PC-9 (cell line): ENCODE measurements around the gene ADGRD1. TPM values are rescaled to one million over a fixed set of nuclear protein-coding genes. Genes with fewer than 3 reads are reported as not detected.

Source experiments
- BruUV-seq: library from RNA; stranded (reverse); fragments of 400-500 nt; replicated peaks from 2 replicates; lab custom pipeline; 2021; lab: Mats Ljungman, UMichigan
- CTCF ChIA-PET: fragments of 300-600 bp; sonication (Branson Sonifier 250); formaldehyde crosslinking; loops from one replicate; lab custom pipeline; 2022; ENCODE audit warnings: antibody characterized with exemption; lab: Charles Lee
- POLR2A ChIA-PET: fragments of 300-600 bp; sonication (Branson Sonifier 250); formaldehyde crosslinking; loops from one replicate; lab custom pipeline; 2022; ENCODE audit warnings: antibody characterized with exemption; ENCODE audit not compliant: unreplicated experiment; lab: Charles Lee
- DNase-seq, 2 experiments: peaks; one replicate each; pipeline versions ENCODE4 v3.0.0 to v3.0.0-alpha.2; 2015 to 2022; ENCODE audit warnings: mixed read lengths in 1 of 2
- H2AFZ ChIP-seq: fragments of 200-600 bp; sonication (generic); 2 replicates; pipeline ENCODE4 v1.8.1; 2017; ENCODE audit warnings: antibody characterized with exemption
- H3F3A ChIP-seq: fragments of 200-600 bp; sonication (generic); 2 replicates; pipeline ENCODE4 v1.8.1; 2017; ENCODE audit warnings: antibody characterized with exemption, mild to moderate bottlenecking, low read depth; ENCODE audit not compliant: insufficient read depth
- H3K27ac ChIP-seq: fragments of 200-600 bp; sonication (generic); 2 replicates; pipeline ENCODE4 v1.6.1; 2016; ENCODE audit warnings: mixed run types
- H3K27me3 ChIP-seq: fragments of 200-600 bp; sonication (generic); 2 replicates; pipeline ENCODE4 v1.6.1; 2016; ENCODE audit warnings: low read depth, mixed run types; ENCODE audit not compliant: insufficient read depth
- H3K36me3 ChIP-seq: fragments of 200-600 bp; sonication (generic); 2 replicates; pipeline ENCODE4 v1.6.1; 2016; ENCODE audit warnings: low read depth, mixed run types
- H3K4me1 ChIP-seq: fragments of 200-600 bp; sonication (generic); replicated peaks from 2 replicates; pipeline ENCODE4 v1.6.1; 2016; ENCODE audit warnings: mixed run types; ENCODE audit not compliant: insufficient read depth
- H3K4me2 ChIP-seq: fragments of 200-600 bp; sonication (generic); 2 replicates; pipeline ENCODE4 v1.6.1; 2017; ENCODE audit warnings: mixed run types
- H3K4me3 ChIP-seq: fragments of 200-600 bp; sonication (generic); 2 replicates; pipeline ENCODE4 v1.6.1; 2016; ENCODE audit warnings: mixed run types
- H3K79me2 ChIP-seq: fragments of 200-600 bp; sonication (generic); 2 replicates; pipeline ENCODE4 v1.6.1; 2017; ENCODE audit warnings: low read depth, mixed run types
- H3K9me2 ChIP-seq: fragments of 200-600 bp; sonication (generic); 2 replicates; pipeline ENCODE4 v1.8.1; 2017; ENCODE audit warnings: mild to moderate bottlenecking; ENCODE audit not compliant: insufficient read depth
- H3K9me3 ChIP-seq: fragments of 200-600 bp; sonication (generic); 2 replicates; pipeline ENCODE4 v1.8.1; 2016; ENCODE audit warnings: low read depth; ENCODE audit not compliant: insufficient read depth
- H4K20me1 ChIP-seq: fragments of 200-600 bp; sonication (generic); 2 replicates; pipeline ENCODE4 v1.8.1; 2017; ENCODE audit not compliant: insufficient read depth
- EZH2 ChIP-seq: fragments of 200-600 bp; sonication (generic); IDR thresholded peaks from 2 replicates; pipeline ENCODE4 v1.8.0; 2017; ENCODE audit warnings: antibody characterized with exemption, low read depth
- intact Hi-C: fragments of 100-400 bp; cut with micrococcal nuclease; formaldehyde crosslinking; loops from one replicate; pipeline ENCODE4 v1.10.0; 2022; ENCODE audit not compliant: unreplicated experiment
- total RNA-seq: library from RNA; stranded (reverse); gene quantifications from 2 replicates; pipeline ENCODE4 v1.2.3, GENCODE V29; 2021
- TF ChIP-seq, protein P1 (sequence below): fragments of 200-600 bp; sonication (generic); conservative IDR thresholded peaks from 2 replicates; pipeline ENCODE4 v1.6.1; 2017; ENCODE audit warnings: mixed run types, antibody characterized with exemption, mild to moderate bottlenecking, moderate library complexity

ADGRD1 gene
- total RNA-seq, 1 experiment from 2014 or later = not detected

DNA sequence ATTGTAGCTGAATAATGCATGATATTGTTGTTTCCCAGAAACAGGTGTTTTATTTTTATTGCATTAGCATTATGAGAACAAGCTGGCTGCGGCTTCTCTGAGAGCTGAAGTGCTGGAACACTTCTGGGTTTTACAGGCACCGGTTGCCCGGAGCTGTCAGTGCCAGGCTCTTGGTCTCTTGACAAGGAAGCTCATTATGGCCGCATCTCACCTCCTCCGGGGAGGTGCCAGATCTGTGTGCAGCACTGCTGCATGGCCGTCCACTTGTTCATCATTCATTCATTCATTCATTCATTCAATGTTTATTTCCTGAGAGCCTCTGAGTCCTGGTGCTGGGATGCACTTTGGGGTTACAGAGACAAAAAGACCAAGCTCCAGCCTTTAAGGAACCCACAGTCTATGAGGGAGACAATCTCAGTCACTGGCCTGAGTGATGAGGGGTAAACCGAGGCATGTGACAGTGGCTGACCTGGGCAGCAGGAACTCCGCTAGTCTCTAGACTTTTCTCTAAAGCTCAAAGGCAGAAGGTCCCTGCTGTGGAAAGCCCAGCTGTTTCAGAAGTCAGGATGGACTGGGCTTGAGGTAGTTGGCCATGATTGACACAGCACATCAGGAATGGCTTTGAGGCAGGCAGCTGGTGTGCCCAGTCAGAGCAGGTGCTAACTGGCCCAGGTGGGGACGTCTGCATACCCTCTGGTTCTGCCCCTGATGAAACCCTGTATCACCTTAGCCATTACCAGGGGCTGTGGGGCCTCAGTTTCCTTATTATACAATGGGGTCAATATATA is 181.0 kb downstream of the ADGRD1 start:
- H3K79me2 ChIP-seq = no peaks in the 10 kb centered on the region
- no peaks in the 10 kb centered on the region for H3F3A ChIP-seq
- ChIA-PET CTCF (no interaction called here), POLR2A (no interaction called here)
- no peaks in the 10 kb centered on the region for H3K36me3 ChIP-seq
- H4K20me1 ChIP-seq = no peaks in the 10 kb centered on the region
- BruUV-seq = no TSS peak
- no peak overlapping the region for H3K27ac ChIP-seq
- no peak overlapping the region for H3K4me3 ChIP-seq
- intact Hi-C loops = no loop called here
- no peaks in the 10 kb centered on the region for H3K9me2 ChIP-seq
- DNase-seq = no peak
- peaks cover 90% of the 10 kb centered on the region for H3K27me3 ChIP-seq
- no peak overlapping the region for H3K4me2 ChIP-seq
- H3K4me1 ChIP-seq = no peaks in the 10 kb centered on the region
- no peaks in the 10 kb centered on the region for H3K9me3 ChIP-seq
- H2AFZ ChIP-seq = no peak overlapping the region
- TF ChIP-seq, protein P1, sequence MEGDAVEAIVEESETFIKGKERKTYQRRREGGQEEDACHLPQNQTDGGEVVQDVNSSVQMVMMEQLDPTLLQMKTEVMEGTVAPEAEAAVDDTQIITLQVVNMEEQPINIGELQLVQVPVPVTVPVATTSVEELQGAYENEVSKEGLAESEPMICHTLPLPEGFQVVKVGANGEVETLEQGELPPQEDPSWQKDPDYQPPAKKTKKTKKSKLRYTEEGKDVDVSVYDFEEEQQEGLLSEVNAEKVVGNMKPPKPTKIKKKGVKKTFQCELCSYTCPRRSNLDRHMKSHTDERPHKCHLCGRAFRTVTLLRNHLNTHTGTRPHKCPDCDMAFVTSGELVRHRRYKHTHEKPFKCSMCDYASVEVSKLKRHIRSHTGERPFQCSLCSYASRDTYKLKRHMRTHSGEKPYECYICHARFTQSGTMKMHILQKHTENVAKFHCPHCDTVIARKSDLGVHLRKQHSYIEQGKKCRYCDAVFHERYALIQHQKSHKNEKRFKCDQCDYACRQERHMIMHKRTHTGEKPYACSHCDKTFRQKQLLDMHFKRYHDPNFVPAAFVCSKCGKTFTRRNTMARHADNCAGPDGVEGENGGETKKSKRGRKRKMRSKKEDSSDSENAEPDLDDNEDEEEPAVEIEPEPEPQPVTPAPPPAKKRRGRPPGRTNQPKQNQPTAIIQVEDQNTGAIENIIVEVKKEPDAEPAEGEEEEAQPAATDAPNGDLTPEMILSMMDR = no peak
- no peak for TF ChIP-seq EZH2

DNA sequence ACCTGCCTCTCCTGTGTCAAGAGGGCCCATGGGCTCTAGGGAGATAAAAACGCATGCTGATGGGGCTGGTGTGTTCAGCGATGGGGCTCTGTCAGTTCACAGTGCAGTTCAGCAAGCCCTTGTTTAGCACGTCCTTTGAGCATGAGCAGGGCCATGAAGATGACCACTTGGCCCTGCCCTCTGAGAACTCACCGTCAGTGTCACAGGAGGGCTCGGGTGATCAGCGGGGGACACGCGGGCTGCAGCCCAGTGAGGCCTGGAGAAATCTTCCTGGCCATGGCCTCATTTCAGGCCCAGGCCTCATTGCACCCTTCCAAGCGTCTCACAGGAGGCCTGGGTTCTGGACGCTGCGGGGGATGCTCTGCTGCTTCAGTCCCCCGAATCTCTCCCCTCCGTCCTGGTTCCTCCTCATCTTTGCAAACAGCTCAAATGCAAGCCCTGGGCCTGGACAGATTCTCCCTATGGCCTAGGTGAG is 181.6 kb downstream of the ADGRD1 start:
- BruUV-seq = no TSS peak
- intact Hi-C loops = no loop called here
- H3K4me2 ChIP-seq = no peak overlapping the region
- ChIA-PET CTCF (no interaction called here), POLR2A (no interaction called here)
- H3K4me3 ChIP-seq = no peak overlapping the region
- H3K9me2 ChIP-seq = no peaks in the 10 kb centered on the region
- no peaks in the 10 kb centered on the region for H3F3A ChIP-seq
- H3K27me3 ChIP-seq = peaks cover 90% of the 10 kb centered on the region
- DNase-seq = no peak
- H3K27ac ChIP-seq = no peak overlapping the region
- H3K36me3 ChIP-seq = no peaks in the 10 kb centered on the region
- H3K9me3 ChIP-seq = no peaks in the 10 kb centered on the region
- no peak overlapping the region for H2AFZ ChIP-seq
- no peaks in the 10 kb centered on the region for H3K79me2 ChIP-seq
- no peaks in the 10 kb centered on the region for H4K20me1 ChIP-seq
- TF ChIP-seq EZH2 = no peak
- TF ChIP-seq, protein P1 = no peak
- H3K4me1 ChIP-seq = no peaks in the 10 kb centered on the region

DNA sequence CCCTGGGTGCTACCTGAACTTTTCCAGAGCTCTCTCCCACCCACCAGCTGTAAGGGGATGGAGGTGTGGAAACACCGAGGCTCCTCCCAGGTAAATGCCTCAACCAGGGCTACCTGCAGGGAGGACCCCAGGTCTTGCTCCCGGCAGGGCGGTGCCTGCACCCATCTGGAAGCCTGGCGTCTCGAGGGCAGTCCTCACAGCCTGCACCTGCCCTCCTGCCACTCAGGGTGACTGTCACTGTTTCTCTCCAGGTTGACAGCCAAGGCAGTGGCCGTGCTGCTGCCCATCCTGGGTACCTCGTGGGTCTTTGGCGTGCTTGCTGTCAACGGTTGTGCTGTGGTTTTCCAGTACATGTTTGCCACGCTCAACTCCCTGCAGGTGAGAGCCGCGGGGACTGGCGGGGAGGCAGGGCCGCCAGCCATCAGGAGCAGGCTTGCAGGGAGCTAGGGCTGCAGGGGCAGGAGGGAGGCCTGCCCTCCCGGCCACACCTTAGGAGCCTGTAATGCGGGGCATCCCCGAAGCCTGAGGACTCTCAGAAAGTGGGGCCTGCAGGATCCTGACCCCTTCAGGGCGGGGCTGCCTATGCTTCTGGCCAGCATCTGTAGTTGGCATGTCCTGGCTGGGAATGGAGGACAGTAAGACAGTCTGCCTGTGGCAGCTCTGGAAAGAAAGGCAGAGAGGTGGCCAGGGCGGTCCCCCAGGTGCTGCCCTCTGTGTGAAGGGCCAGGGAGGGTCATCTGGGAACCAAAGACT is 182.3 kb downstream of the ADGRD1 start:
- POLR2A ChIA-PET = no interaction called here

More for the DNA sequence above, 182.3 kb downstream of the ADGRD1 start:
- Histone ChIP-seq H3K27ac (no peak overlapping the region), H2AFZ (no peak overlapping the region), H3K4me1 (no peaks in the 10 kb centered on the region), H3K27me3 (peaks cover 90% of the 10 kb centered on the region), H3K9me3 (no peaks in the 10 kb centered on the region), H4K20me1 (no peaks in the 10 kb centered on the region), H3F3A (no peaks in the 10 kb centered on the region), H3K4me3 (no peak overlapping the region), H3K9me2 (no peaks in the 10 kb centered on the region), H3K79me2 (no peaks in the 10 kb centered on the region), H3K36me3 (no peaks in the 10 kb centered on the region), H3K4me2 (no peak overlapping the region)
- no TSS peak for BruUV-seq
- intact Hi-C loops = no loop called here
- TF ChIP-seq, protein P1 = no peak
- no peak for TF ChIP-seq EZH2
- no peak for DNase-seq
- CTCF ChIA-PET = interaction anchor here (0.6 kb wide), 1 partner anchor 310 kb away, joined by 4 read pairs; no protein-coding TSS in a partner anchor
